Pons (tissue), 1 donor: Measurements from ENCODE around the gene HIVEP1.
"Not testable (repeated sequence)": the region's sequence is repeated elsewhere in the genome, so short reads cannot be mapped to it uniquely, and the experiment has no call there.

Experiments
- DNase-seq: peaks from one replicate; pipeline ENCODE4 v3.0.0-alpha.2; 2016; ENCODE audit warnings: low spot score

The HIVEP1 gene

DNA sequence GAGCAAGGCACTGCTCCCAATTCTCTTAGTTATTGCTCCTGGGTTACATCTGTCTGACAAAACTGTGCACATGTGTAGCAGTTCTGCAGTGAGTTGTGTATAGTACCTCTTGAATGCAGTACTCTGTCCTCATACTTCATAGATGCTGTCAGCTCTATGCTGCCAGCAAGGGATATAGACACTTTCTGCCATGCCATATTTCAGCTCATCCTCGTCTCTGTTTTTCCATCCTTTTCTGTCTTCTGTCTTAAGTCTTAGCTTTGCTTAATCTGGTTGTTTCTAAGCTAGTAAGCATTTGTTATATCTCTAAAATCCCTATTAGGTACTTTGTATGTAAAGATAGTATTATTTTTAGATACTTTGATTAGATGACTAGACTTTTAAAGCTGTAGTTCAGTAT, 76.4 kb downstream of the HIVEP1 start:
- no peak for DNase-seq

GRCh38 chr6:12090714-12091113, 78.6 kb downstream of the HIVEP1 start:
- peak; percentile 25 for DNase-seq

DNA sequence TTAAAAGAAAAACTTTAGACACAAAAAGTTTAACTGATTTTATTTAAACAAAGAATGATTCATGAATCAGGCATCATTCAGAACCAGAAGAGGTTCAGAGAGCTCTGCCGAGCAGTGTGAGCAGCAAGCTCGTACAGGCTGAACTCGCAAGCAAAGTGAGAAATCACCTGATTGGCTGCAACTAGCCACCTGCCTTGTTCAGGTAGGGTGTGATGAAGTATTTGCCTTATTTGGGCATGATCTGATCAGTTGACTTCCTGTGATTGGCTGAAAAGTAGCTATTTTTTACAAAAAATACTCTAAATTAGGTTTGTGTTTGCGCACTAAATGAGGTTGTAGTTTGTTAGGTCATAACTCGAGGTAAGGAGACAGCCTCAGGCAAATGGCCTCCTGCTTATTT, 80.7 kb downstream of the HIVEP1 start:
- DNase-seq, result no peak

GRCh38 chr6:12094689-12095088, 82.6 kb downstream of the HIVEP1 start:
- DNase-seq, result no peak

GRCh38 chr6:12096342-12096741, 84.2 kb downstream of the HIVEP1 start:
- DNase-seq, result no peak

- DNase-seq, result no peak
Measured at GRCh38 chr6:12097791-12098190, 85.7 kb downstream of the HIVEP1 start.

- DNase-seq, result no peak
Measured at GRCh38 chr6:12099623-12100338, 87.7 kb downstream of the HIVEP1 start.

DNA sequence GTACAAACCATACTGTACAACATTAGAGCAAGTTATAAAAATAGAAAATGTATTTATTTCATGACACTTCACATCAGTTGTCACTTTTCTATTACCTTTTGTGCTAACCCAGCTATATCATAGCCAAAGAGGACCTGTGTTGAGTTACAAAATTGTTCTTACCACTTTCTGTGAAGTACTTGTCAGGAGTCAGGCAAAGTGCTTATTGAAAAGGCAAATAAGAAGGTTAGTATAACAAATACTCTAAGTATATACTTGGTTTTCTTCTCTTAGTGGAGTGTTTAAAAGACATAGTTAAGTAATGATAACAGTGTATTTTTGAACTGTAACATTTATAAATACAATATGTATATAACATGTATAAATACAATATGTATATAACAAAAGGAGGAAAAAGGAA, 88.9 kb downstream of the HIVEP1 start:
- no peak for DNase-seq

DNA sequence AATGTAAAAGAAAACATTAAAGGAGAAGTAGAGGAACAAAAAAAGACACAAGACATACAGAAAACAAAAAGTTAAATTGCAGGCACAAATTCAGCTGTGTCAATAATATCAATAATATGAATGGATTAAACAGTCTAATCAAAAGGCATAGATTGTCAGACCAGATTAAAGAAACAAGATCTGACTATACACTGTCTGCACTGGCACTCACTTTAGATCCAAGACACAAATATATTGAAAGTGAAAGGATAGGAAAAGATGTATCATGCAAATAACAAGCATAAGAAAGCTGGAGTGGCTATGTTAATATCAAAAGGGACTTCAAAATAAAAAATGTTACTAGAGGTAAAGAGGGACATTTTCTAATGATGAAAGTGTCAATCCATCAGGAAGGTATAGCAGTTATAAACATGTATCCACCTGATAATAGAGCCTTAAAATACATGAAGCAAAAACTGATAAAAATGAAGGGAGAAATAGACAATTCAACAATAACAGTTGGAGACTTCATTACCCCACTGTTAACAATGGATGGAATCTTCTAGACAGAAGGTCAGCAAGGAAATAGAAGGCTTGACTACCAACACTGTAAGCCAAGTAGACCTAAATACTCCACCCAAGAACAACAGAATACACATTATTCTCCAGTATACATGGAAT, 89.7 kb downstream of the HIVEP1 start:
- no peak for DNase-seq

GRCh38 chr6:12102350-12102749, 90.2 kb downstream of the HIVEP1 start:
- DNase-seq, result no peak

GRCh38 chr6:12103158-12103557, 91.0 kb downstream of the HIVEP1 start:
- no peak for DNase-seq

DNA sequence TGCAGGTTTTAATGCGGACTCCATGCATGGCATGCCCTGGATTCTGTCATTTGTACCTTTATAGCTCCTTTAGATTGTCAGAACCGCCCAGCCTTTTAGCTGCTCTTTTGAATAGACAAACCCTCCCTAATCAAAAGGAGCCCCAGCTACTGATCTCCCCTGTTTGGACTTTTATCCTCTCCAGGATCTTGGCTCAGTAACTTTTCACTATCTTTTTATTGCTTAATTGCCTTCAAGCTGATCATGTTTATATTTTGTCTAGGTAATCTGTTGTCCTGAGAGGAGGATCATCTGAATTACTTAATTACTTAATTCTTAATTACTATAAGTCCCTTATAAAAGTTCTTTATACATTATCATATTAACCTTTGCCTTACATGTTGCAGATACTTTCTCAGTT, 93.2 kb downstream of the HIVEP1 start:
- no peak for DNase-seq

DNA sequence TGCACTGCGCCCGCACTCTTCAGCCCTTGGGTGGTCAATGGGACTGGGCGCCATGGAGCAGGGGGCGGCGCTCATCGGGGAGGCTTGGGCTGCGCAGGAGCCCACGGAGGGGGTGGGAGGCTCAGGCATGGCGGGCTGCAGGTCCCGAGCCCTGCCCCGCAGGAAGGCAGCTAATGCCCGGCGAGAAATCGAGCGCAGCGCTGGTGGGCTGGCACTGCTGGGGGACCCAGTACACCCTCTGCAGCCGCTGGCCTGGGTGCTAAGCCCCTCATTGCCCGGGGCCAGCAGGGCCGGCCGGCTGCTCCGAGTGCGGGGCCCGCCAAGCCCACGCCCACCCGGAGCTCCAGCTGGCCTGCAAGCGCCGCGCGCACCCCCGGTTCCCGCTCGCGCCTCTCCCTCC, 96.3 kb downstream of the HIVEP1 start:
- not testable (repeated sequence) for DNase-seq

GRCh38 chr6:12110523-12111362, 98.6 kb downstream of the HIVEP1 start:
- no peak for DNase-seq

GRCh38 chr6:12111363-12111670, 99.2 kb downstream of the HIVEP1 start:
- DNase-seq, result no peak

DNA sequence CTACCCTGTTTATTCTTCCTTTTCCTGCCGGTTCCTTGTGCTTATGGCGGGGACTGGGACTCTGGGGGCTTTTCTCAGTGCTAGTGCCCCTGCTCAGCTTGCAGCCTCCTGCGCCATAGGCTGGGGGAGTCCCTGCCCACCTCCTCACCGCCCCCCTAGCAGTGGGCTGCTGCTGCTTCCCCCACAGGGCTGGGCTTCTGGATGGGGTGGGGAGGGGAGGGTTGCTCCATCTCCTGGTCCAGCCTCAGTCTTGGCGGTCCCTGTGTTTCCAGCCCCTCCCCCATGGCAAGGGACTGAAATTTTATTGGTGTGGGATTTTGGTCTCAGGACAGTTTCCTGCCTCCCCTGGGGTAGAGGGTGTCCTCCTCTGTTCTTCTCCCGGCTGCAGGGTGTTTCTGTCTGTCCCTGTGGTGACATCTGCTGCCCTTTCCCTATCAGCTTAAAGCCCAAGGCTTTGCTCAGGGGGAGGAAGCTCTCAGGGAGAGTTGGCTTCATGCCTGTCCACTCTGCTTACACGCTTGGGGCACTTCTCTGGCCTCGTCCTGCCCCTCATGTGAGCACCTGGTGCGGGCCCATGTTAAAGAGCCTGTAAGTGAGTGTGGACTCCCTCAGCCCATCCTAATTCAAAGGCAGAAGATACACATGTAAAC, 100.6 kb downstream of the HIVEP1 start:
- no peak for DNase-seq

DNA sequence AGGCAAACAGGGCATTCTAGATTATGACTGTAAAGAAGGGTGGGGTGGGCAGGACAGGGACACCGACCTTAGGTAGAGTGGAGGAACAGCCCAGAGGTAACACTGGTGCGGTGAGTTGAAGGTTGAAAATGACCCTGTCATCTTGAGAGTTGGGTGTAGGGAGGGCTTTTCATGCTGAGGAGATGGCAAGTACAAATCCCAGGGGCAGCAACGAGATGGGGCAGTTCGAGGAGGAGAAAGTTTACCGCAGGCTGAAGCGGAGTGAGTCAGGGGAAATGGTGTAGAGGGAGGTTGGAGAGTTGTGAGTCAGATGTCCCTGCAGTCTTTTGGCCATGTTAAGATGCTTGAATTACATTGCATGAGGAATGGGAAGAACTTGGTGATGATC, 101.1 kb downstream of the HIVEP1 start:
- no peak for DNase-seq

GRCh38 chr6:12114055-12114503, 102.0 kb downstream of the HIVEP1 start:
- DNase-seq, result no peak

GRCh38 chr6:12115001-12115400, 102.9 kb downstream of the HIVEP1 start:
- DNase-seq, result no peak

DNA sequence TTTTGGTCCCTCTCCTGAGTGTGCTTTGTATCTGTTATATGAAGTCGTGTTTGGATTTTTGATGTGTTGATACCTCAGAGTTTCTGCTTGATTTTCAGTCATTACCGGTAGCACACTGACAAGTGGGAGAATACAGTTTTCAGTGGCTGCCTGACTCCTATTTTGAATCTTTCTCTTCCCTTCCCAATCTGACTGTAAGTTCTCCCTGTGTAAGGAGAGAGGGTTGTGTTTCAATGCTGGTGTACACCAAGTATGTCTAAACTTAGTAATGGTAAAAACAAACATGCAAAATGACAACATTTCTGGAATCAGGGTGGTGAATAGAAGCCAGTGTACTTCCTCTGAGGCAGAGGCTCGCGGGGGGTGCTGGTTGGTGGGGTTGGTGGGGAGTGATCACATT, 103.4 kb downstream of the HIVEP1 start:
- DNase-seq, result no peak

- DNase-seq, result no peak
Measured at GRCh38 chr6:12116264-12116800, 104.2 kb downstream of the HIVEP1 start.

DNA sequence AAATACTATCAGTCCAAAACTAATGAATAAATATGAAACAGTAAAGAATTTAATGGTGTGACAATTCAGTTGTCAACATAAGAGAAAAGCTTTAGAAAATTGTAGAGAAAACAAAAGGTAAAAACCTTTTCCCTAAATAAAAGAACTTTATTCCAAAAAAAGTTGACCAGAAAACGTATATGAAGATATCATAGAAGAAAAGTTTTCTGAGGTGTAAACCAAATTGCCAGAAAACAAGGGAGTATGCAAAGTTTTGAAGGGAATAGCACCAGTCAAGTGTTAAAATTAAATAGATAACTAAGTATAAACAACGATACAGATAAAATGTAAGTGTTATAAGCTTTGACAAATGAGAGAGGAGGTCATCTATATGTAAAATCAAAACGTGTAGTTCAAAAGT, 104.9 kb downstream of the HIVEP1 start:
- no peak for DNase-seq
